Mesodermal cell (in vitro differentiated cells): ENCODE results near the gene VPS33B.
"Not testable (repeated sequence)": the region's sequence is repeated elsewhere in the genome, so short reads cannot be mapped to it uniquely, and the experiment has no call there.

Experiments
- H3K27ac ChIP-seq: 2 replicates; pipeline ENCODE4 v1.7.0; 2013; ENCODE audit warnings: mild to moderate bottlenecking, low read depth, low read length, moderate library complexity; ENCODE audit not compliant: severe bottlenecking
- H3K36me3 ChIP-seq: 2 replicates; pipeline ENCODE4 v1.7.1; 2013; ENCODE audit warnings: mild to moderate bottlenecking, low read length, moderate library complexity; ENCODE audit not compliant: control insufficient read depth, insufficient read depth
- H3K4me1 ChIP-seq: one replicate; pipeline ENCODE4 v1.7.1; 2013; ENCODE audit warnings: mild to moderate bottlenecking, low read length; ENCODE audit not compliant: insufficient read depth, control insufficient read depth, poor library complexity, severe bottlenecking
- H3K4me3 ChIP-seq: 2 replicates; pipeline ENCODE4 v1.7.0; 2013; ENCODE audit warnings: low read length, control low read depth, mild to moderate bottlenecking; ENCODE audit not compliant: insufficient read depth, poor library complexity, severe bottlenecking; ENCODE audit errors: extremely low read depth
- H3K9me3 ChIP-seq: 2 replicates; pipeline ENCODE4 v1.7.1; 2013; ENCODE audit warnings: mild to moderate bottlenecking, low read length, moderate library complexity; ENCODE audit not compliant: control insufficient read depth
- WGBS, 2 experiments: methylation state at CpG; one replicate each; pipeline ENCODE4 v1.1.5; 2013; ENCODE audit warnings: missing lambda C conversion rate in 2 of 2; ENCODE audit not compliant: insufficient coverage in 2 of 2; 5-methylcytosine and 5-hydroxymethylcytosine counted together

Gene VPS33B

DNA sequence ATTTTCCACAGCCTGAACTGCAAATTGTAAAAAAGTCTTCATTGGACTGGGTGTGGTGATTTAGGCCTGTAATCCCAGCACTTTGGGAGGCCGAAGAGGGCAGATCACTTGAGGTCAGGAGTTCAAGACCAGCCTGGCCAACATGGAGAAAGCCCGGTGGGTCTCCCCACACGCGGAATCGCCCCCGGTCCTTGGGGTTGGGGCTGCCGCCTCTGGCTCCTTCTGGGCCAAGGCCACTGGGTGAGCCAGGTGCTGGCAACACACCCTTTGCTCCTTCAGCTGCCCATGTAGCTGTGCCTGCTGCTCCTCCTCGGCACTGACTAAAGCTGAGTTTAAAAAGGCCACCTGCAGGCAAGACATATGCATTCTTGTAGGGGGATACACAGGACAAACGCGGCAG is 9.4 kb upstream of the VPS33B start:
- H3K27ac ChIP-seq: no peak overlapping the region
- H3K4me3 ChIP-seq: no peak overlapping the region
- WGBS, 2 experiments: 83% methylated on average over 10 of the region's 10 CpGs
- no peaks in the 10 kb centered on the region for H3K36me3 ChIP-seq
- no peaks in the 10 kb centered on the region for H3K4me1 ChIP-seq
- no peaks in the 10 kb centered on the region for H3K9me3 ChIP-seq

- Histone ChIP-seq H3K4me1 (no peaks in the 10 kb centered on the region), H3K9me3 (no peaks in the 10 kb centered on the region), H3K36me3 (no peaks in the 10 kb centered on the region), H3K4me3 (no peak overlapping the region), H3K27ac (no peak overlapping the region)
- 86 to 100% methylated on average over 1 of the region's 1 CpG for WGBS, 2 experiments
Observed at GRCh38 chr15:91027677-91028076, 5.3 kb upstream of the VPS33B start.

DNA sequence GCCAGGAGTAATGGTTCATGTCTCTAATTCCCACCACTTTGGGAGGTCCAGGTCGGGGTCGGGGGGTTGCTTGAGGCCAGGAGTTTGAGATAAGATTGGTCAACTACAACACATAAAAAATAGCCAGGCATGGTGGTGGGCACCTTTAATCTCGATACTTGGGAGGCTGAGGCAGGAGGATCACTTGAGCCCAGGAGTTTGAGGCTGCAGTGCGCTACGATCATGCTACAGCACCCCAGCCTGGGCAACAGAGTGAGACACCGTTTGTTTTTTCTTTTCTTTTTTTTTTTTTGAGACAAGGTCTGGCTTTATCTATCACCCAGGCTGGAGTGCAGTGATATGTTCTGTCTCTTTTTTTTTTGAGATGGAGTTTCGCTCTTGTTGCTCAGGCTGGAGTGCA is 1.3 kb upstream of the VPS33B start:
- H3K27ac ChIP-seq: no peak overlapping the region
- H3K4me1 ChIP-seq: peaks cover 4% of the 10 kb centered on the region
- H3K4me3 ChIP-seq: no peak overlapping the region
- WGBS, 2 experiments: 84% methylated on average over 3 of the region's 7 CpGs; no CpG with 5 or more reads in 1 of the 2 experiments
- peaks cover 3% of the 10 kb centered on the region for H3K36me3 ChIP-seq
- H3K9me3 ChIP-seq: no peaks in the 10 kb centered on the region

DNA sequence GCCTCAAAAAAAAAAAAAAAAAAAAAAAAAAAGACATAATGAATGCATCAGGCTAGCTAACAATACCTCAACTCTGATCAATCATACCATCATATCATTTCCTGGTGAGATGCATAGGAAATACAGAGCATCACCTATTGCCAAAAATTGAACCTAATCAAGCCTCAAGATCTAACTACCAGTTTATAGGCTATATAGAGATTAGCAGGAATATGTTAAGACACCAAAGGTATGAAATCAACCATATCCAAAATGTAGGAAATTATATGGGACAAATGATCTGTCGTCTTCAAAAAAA is 387 bp upstream of the VPS33B start:
- H3K36me3 ChIP-seq: peaks cover 5% of the 10 kb centered on the region
- H3K4me1 ChIP-seq: peaks cover 4% of the 10 kb centered on the region
- no peaks in the 10 kb centered on the region for H3K9me3 ChIP-seq
- 71% methylated on average over 1 of the region's 1 CpG; no CpG with 5 or more reads in 1 of the 2 experiments for WGBS, 2 experiments
- no peak overlapping the region for H3K27ac ChIP-seq
- peak overlapping the region; percentile 91 for H3K4me3 ChIP-seq

DNA sequence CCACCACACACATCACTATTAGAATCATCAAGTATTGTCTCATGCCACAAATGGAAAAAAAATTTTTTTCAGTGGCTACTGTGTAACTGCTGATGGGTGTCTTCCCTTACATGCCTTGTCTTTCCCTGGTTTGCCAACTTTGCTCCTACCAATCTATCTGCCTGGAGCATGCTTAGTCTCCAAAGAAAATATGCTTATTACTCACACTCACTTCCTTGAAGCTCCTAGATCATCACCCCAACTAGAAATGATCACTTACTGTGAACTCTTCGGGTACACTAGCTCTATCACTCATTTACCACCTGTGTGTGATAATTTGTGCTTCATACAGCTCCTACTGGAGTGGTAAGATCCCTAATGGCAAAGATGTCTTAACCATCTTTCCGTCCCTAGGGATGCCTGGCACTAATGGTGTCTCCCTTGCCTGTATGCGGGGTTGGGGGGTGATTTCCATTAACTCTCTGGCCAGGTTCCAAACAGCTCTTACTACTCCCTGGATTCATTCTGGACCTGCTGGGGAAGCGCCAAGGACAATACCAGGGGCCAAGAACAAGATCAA is 799 bp downstream of the VPS33B start:
- WGBS, 2 experiments: 3% methylated on average over 3 of the region's 4 CpGs; no CpG with 5 or more reads in 1 of the 2 experiments
- Histone ChIP-seq H3K36me3 (peaks cover 14% of the 10 kb centered on the region), H3K27ac (no peak overlapping the region), H3K4me1 (peaks cover 4% of the 10 kb centered on the region), H3K9me3 (no peaks in the 10 kb centered on the region), H3K4me3 (peak overlapping the region; percentile 91)

GRCh38 chr15:91018158-91018557 is 4.2 kb downstream of the VPS33B start:
- Histone ChIP-seq H3K9me3 (no peaks in the 10 kb centered on the region), H3K4me1 (peaks cover 4% of the 10 kb centered on the region), H3K27ac (no peak overlapping the region), H3K36me3 (peaks cover 42% of the 10 kb centered on the region), H3K4me3 (no peak overlapping the region)
- WGBS, 2 experiments: 100% methylated on average over 1 of the region's 3 CpGs

DNA sequence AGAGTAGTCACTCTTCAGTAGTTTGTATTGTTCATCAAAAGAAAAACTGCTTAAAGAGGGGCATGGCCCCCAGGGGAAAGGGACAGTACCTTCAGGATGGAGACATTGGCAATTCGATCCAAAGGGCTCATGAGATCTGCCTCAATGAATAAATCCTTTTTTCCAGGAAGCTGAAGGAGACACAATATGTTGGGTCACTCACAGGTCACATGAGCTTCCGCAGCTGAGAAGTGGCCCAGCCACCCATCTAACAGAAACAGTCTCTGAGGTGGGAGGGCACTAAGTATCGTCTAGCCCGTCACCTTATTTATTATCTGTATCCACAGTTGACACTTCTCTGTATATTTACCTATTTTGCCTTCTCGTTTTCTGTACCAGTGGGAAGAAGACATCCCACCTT is 4.7 kb downstream of the VPS33B start:
- peaks cover 4% of the 10 kb centered on the region for H3K4me1 ChIP-seq
- H3K9me3 ChIP-seq: no peaks in the 10 kb centered on the region
- H3K36me3 ChIP-seq: peaks cover 47% of the 10 kb centered on the region
- no peak overlapping the region for H3K27ac ChIP-seq
- WGBS, 2 experiments: 90 to 97% methylated on average over 5 of the region's 5 CpGs
- no peak overlapping the region for H3K4me3 ChIP-seq

GRCh38 chr15:91013701-91014100 is 8.7 kb downstream of the VPS33B start:
- H3K27ac ChIP-seq, H3K9me3 ChIP-seq, H3K4me3 ChIP-seq, H3K4me1 ChIP-seq: not testable (repeated sequence)
- 89 to 96% methylated on average over 9 to 10 of the region's 10 CpGs for WGBS, 2 experiments
- peaks cover 70% of the 10 kb centered on the region for H3K36me3 ChIP-seq

GRCh38 chr15:91007266-91007665 is 15.1 kb downstream of the VPS33B start:
- peaks cover 86% of the 10 kb centered on the region for H3K36me3 ChIP-seq
- no peaks in the 10 kb centered on the region for H3K9me3 ChIP-seq
- H3K4me3 ChIP-seq: no peak overlapping the region
- no peak overlapping the region for H3K27ac ChIP-seq
- 91 to 100% methylated on average over 2 to 3 of the region's 3 CpGs for WGBS, 2 experiments
- H3K4me1 ChIP-seq: no peaks in the 10 kb centered on the region

DNA sequence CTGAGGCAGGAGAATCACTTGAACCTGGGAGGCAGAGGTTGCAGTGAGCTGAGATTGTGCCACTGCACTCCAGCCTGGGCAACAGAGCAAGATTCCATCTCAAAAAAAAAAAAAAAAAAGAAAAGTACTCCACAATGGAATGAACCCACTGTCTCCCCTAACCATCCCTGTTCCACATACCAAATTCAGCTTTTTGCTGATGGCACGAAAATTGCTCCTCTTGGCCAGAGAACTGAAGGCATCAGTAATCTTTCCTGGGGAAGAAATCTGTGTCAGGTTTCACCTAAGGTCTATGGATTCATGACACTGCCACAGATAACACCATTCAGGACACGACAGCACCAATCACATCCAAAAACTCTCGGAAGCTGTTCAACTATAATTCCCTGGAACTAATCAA is 21.2 kb downstream of the VPS33B start:
- Histone ChIP-seq H3K4me1 (no peaks in the 10 kb centered on the region), H3K9me3 (no peaks in the 10 kb centered on the region), H3K27ac (no peak overlapping the region), H3K4me3 (no peak overlapping the region), H3K36me3 (peaks cover 96% of the 10 kb centered on the region)
- WGBS, 2 experiments: 94 to 100% methylated on average over 2 of the region's 3 CpGs

DNA sequence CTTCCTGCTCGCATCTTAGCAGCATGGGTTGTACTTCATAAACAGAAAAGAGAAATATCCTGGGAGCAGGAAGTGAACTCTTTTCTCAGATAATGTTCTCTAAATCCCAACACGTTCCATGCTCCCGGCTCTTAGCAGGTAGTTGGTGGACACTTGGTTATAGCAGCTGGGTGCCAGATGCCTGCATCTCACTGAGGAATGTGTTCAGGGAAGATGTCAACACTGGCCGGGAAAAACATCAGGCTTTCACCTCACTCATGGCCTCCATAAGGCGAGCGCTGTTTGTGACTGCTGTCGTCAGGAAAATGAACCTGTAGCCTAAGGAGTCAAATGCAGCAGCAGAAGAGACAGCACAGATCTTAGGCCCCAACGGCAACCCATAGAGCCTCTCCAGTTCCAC is 23.7 kb downstream of the VPS33B start:
- Histone ChIP-seq H3K27ac (no peak overlapping the region), H3K36me3 (peaks cover 71% of the 10 kb centered on the region), H3K4me3 (no peak overlapping the region), H3K9me3 (no peaks in the 10 kb centered on the region), H3K4me1 (no peaks in the 10 kb centered on the region)
- 96 to 97% methylated on average over 6 to 8 of the region's 8 CpGs for WGBS, 2 experiments
